Large intestine (tissue), 3 donors: ENCODE data around the gene MERTK. TPM values are rescaled to one million over a fixed set of nuclear protein-coding genes. Genes with fewer than 3 reads are reported as not detected.
"Not testable (repeated sequence)": the region's sequence is repeated elsewhere in the genome, so short reads cannot be mapped to it uniquely, and the experiment has no call there.

Experiments
- DNase-seq, 2 donors: peaks; one replicate each; pipeline versions ENCODE4 v3.0.0 to v3.0.0-alpha.2; 2013
- H3K27ac ChIP-seq: one replicate; pipeline ENCODE4 v1.5.1; 2013; ENCODE audit warnings: low read length
- H3K27me3 ChIP-seq: 2 replicates; pipeline ENCODE4 v1.6.1; 2013; ENCODE audit warnings: low read length; ENCODE audit not compliant: control insufficient read depth, insufficient read depth
- H3K36me3 ChIP-seq: 2 replicates; pipeline ENCODE4 v1.6.1; 2013; ENCODE audit warnings: low read length; ENCODE audit not compliant: control insufficient read depth, insufficient read depth
- H3K4me1 ChIP-seq: one replicate; pipeline ENCODE4 v1.6.1; 2013; ENCODE audit warnings: low read length; ENCODE audit not compliant: control insufficient read depth, insufficient read depth
- H3K4me3 ChIP-seq: one replicate; pipeline ENCODE4 v1.5.1; 2013; ENCODE audit warnings: low read length
- H3K9me3 ChIP-seq: one replicate; pipeline ENCODE4 v1.6.1; 2013; ENCODE audit warnings: mild to moderate bottlenecking, low read depth, low read length, moderate library complexity; ENCODE audit not compliant: control insufficient read depth
- WGBS: methylation state at CpG from one replicate; pipeline ENCODE4 v1.1.5; 2013; ENCODE audit warnings: low lambda C conversion rate; ENCODE audit not compliant: insufficient coverage; 5-methylcytosine and 5-hydroxymethylcytosine counted together
- polyA plus RNA-seq: library from polyadenylated mRNA; unstranded; fragments of 120-200 nt; gene quantifications from one replicate; pipeline ENCODE4 v1.2.1, GENCODE V29; 2013

MERTK gene
- polyA plus RNA-seq, 1 donor: 8.7 TPM

GRCh38 chr2:111961663-111962062 lies 63.3 kb downstream of the MERTK start:
- H3K36me3 ChIP-seq: peaks cover 5% of the 10 kb centered on the region
- no peak overlapping the region for H3K27ac ChIP-seq
- no peaks in the 10 kb centered on the region for H3K4me1 ChIP-seq
- H3K27me3 ChIP-seq: no peaks in the 10 kb centered on the region
- H3K9me3 ChIP-seq: no peaks in the 10 kb centered on the region
- no peak overlapping the region for H3K4me3 ChIP-seq
- WGBS: no CpG with 5 or more reads among the region's 7 CpGs
- DNase-seq: no peak

- H3K4me1 ChIP-seq, H3K27me3 ChIP-seq, H3K4me3 ChIP-seq, H3K27ac ChIP-seq, H3K9me3 ChIP-seq: not testable (repeated sequence)
- H3K36me3 ChIP-seq: peaks cover 10% of the 10 kb centered on the region
- WGBS: no CpG with 5 or more reads among the region's 9 CpGs
- DNase-seq: peak in 1 of 2 donors; percentile 35
Measured at GRCh38 chr2:111963086-111963485, 64.7 kb downstream of the MERTK start.

- DNase-seq, H3K27ac ChIP-seq, H3K4me1 ChIP-seq, H3K9me3 ChIP-seq, H3K4me3 ChIP-seq, H3K27me3 ChIP-seq: not testable (repeated sequence)
- peaks cover 10% of the 10 kb centered on the region for H3K36me3 ChIP-seq
- no CpG with 5 or more reads among the region's 4 CpGs for WGBS
Measured at GRCh38 chr2:111963508-111963907, 65.1 kb downstream of the MERTK start.

GRCh38 chr2:111965062-111965461 lies 66.7 kb downstream of the MERTK start:
- H3K27me3 ChIP-seq: no peaks in the 10 kb centered on the region
- H3K36me3 ChIP-seq: peaks cover 12% of the 10 kb centered on the region
- H3K4me1 ChIP-seq: no peaks in the 10 kb centered on the region
- H3K9me3 ChIP-seq: no peaks in the 10 kb centered on the region
- H3K4me3 ChIP-seq: no peak overlapping the region
- no CpG with 5 or more reads among the region's 3 CpGs for WGBS
- H3K27ac ChIP-seq: no peak overlapping the region
- DNase-seq: no peak

GRCh38 chr2:111966241-111966640 lies 67.8 kb downstream of the MERTK start:
- no peak for DNase-seq
- 100% methylated on average over 1 of the region's 1 CpG for WGBS
- H3K4me1 ChIP-seq: no peaks in the 10 kb centered on the region
- no peaks in the 10 kb centered on the region for H3K27me3 ChIP-seq
- no peaks in the 10 kb centered on the region for H3K9me3 ChIP-seq
- no peak overlapping the region for H3K4me3 ChIP-seq
- no peak overlapping the region for H3K27ac ChIP-seq
- peaks cover 12% of the 10 kb centered on the region for H3K36me3 ChIP-seq

- no peak overlapping the region for H3K4me3 ChIP-seq
- H3K36me3 ChIP-seq: peaks cover 12% of the 10 kb centered on the region
- H3K4me1 ChIP-seq: no peaks in the 10 kb centered on the region
- no peak for DNase-seq
- WGBS: no CpG with 5 or more reads among the region's 1 CpG
- no peaks in the 10 kb centered on the region for H3K27me3 ChIP-seq
- H3K9me3 ChIP-seq: no peaks in the 10 kb centered on the region
- no peak overlapping the region for H3K27ac ChIP-seq
Measured at GRCh38 chr2:111967018-111967417, 68.6 kb downstream of the MERTK start.

- no peak overlapping the region for H3K4me3 ChIP-seq
- peaks cover 15% of the 10 kb centered on the region for H3K4me1 ChIP-seq
- peaks cover 8% of the 10 kb centered on the region for H3K36me3 ChIP-seq
- H3K27ac ChIP-seq: no peak overlapping the region
- DNase-seq: no peak
- H3K9me3 ChIP-seq: no peaks in the 10 kb centered on the region
- H3K27me3 ChIP-seq: no peaks in the 10 kb centered on the region
- 100% methylated on average over 1 of the region's 1 CpG for WGBS
Measured at GRCh38 chr2:111970453-111970852, 72.0 kb downstream of the MERTK start.

GRCh38 chr2:111972955-111973565 lies 74.7 kb downstream of the MERTK start:
- peak in 1 of 2 donors; percentile 25 for DNase-seq
- Histone ChIP-seq H3K9me3 (no peaks in the 10 kb centered on the region), H3K4me1 (peaks cover 23% of the 10 kb centered on the region), H3K36me3 (peaks cover 2% of the 10 kb centered on the region), H3K4me3 (no peak overlapping the region), H3K27ac (no peak overlapping the region), H3K27me3 (no peaks in the 10 kb centered on the region)
- WGBS: 100% methylated on average over 1 of the region's 8 CpGs

GRCh38 chr2:111973701-111974100 lies 75.3 kb downstream of the MERTK start:
- peaks cover 2% of the 10 kb centered on the region for H3K36me3 ChIP-seq
- H3K27ac ChIP-seq: no peak overlapping the region
- WGBS: no CpG with 5 or more reads among the region's 4 CpGs
- no peaks in the 10 kb centered on the region for H3K9me3 ChIP-seq
- DNase-seq: no peak
- no peak overlapping the region for H3K4me3 ChIP-seq
- H3K27me3 ChIP-seq: no peaks in the 10 kb centered on the region
- peaks cover 23% of the 10 kb centered on the region for H3K4me1 ChIP-seq

GRCh38 chr2:111975053-111975552 lies 76.7 kb downstream of the MERTK start:
- H3K4me3 ChIP-seq: no peak overlapping the region
- no peaks in the 10 kb centered on the region for H3K27me3 ChIP-seq
- peak; percentile 91 to 97 for DNase-seq
- no peaks in the 10 kb centered on the region for H3K36me3 ChIP-seq
- no peaks in the 10 kb centered on the region for H3K9me3 ChIP-seq
- peaks cover 23% of the 10 kb centered on the region for H3K4me1 ChIP-seq
- WGBS: 44% methylated on average over 3 of the region's 11 CpGs
- H3K27ac ChIP-seq: peak overlapping the region; percentile 81

- Histone ChIP-seq H3K27ac (peak overlapping the region; percentile 81), H3K9me3 (no peaks in the 10 kb centered on the region)
- WGBS: no CpG with 5 or more reads among the region's 6 CpGs
Measured at GRCh38 chr2:111975819-111976218, 77.4 kb downstream of the MERTK start.

More at GRCh38 chr2:111975819-111976218, 77.4 kb downstream of the MERTK start:
- H3K36me3 ChIP-seq: no peaks in the 10 kb centered on the region
- no peak for DNase-seq
- H3K27me3 ChIP-seq: no peaks in the 10 kb centered on the region
- H3K4me3 ChIP-seq: no peak overlapping the region
- H3K4me1 ChIP-seq: peaks cover 23% of the 10 kb centered on the region
